ENCODE results near the gene NPTN.
"Not testable (repeated sequence)": the region's sequence is repeated elsewhere in the genome, so short reads cannot be mapped to it uniquely, and the experiment has no call there.

Gene NPTN

GRCh38 chr15:73570355-73571032, 62.7 kb downstream of the NPTN start:
- DNase-seq, result no peak

GRCh38 chr15:73569361-73569760, 63.8 kb downstream of the NPTN start:
- DNase-seq, result no peak

- no peak for DNase-seq
These were observed 64.5 kb downstream of the NPTN start for GRCh38 chr15:73568564-73569280.

GRCh38 chr15:73567020-73567419, 66.2 kb downstream of the NPTN start:
- no peak for DNase-seq

- DNase-seq, result peak in 1 of 2 donors; percentile 18
These were observed 68.9 kb downstream of the NPTN start for GRCh38 chr15:73564255-73564654.

- peak in 1 of 2 donors; percentile 53 for DNase-seq
These were observed 72.6 kb downstream of the NPTN start for GRCh38 chr15:73560501-73561117.

- no peak for DNase-seq
These were observed 74.7 kb downstream of the NPTN start for GRCh38 chr15:73558529-73558928.

GRCh38 chr15:73555080-73555479, 78.1 kb downstream of the NPTN start:
- no peak for DNase-seq

- no peak for DNase-seq
These were observed 83.0 kb downstream of the NPTN start for GRCh38 chr15:73550190-73550589.

GRCh38 chr15:73548925-73549324, 84.3 kb downstream of the NPTN start:
- DNase-seq, result not testable (repeated sequence)

- no peak for DNase-seq
These were observed 91.7 kb downstream of the NPTN start for GRCh38 chr15:73541479-73541878.

- DNase-seq, result no peak
These were observed 93.0 kb downstream of the NPTN start for GRCh38 chr15:73540161-73540560.

GRCh38 chr15:73539212-73540128, 93.7 kb downstream of the NPTN start:
- no peak for DNase-seq

GRCh38 chr15:73538563-73539211, 94.5 kb downstream of the NPTN start:
- no peak for DNase-seq

- no peak for DNase-seq
These were observed 95.1 kb downstream of the NPTN start for GRCh38 chr15:73538123-73538522.

GRCh38 chr15:73530649-73531048, 102.5 kb downstream of the NPTN start:
- DNase-seq, result no peak

GRCh38 chr15:73527598-73527997, 105.6 kb downstream of the NPTN start:
- no peak for DNase-seq

GRCh38 chr15:73524919-73525318, 108.3 kb downstream of the NPTN start:
- DNase-seq, result no peak

GRCh38 chr15:73522011-73522410, 111.2 kb downstream of the NPTN start:
- DNase-seq, result no peak

- DNase-seq, result peak in 1 of 2 donors; percentile 12
These were observed 114.1 kb downstream of the NPTN start for GRCh38 chr15:73518876-73519733.

- no peak for DNase-seq
These were observed 114.9 kb downstream of the NPTN start for GRCh38 chr15:73518180-73518862.
